Measurements from ENCODE around the gene DDC. TPM values are rescaled to one million over a fixed set of nuclear protein-coding genes. Genes with fewer than 3 reads are reported as not detected.
"Not testable (repeated sequence)": the region's sequence is repeated elsewhere in the genome, so short reads cannot be mapped to it uniquely, and the experiment has no call there.

DDC gene
- total and polyA plus RNA-seq, 2 donors (not counting 1 experiment from before 2014, with no cell fraction given): not detected

DNA sequence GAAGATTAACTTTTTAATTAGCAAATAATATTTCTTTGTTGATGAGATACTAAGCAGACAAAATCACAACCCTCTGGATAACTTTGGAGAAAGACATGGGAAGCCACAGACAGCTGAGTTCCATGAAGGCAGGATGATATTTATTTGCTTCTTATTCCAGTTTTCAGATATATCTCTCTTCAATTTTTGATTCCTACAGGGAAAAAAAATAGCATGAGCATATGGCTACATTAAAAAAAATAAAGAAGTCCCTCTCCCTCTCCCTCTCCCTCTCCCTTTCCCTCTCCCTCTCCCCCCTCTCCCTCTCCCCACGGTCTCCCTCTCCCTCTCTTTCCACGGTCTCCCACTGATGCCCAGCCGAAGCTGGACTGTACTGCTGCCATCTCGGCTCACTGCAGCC is 106.6 kb downstream of the DDC start:
- CTCF ChIA-PET: interaction anchor here (0.7 kb wide), 1 partner anchor 50 kb away, joined by 3 read pairs; no protein-coding TSS in a partner anchor
- H3K4me2 ChIP-seq (replicated peaks; ENCODE audit: low read depth, low read length, poor library complexity, severe bottlenecking); H3K4me1 Mint-ChIP-seq; H3K27ac ChIP-seq (ENCODE audit: low read length in 2 of 2); H3K9ac ChIP-seq (ENCODE audit: low read length); H3K4me3 ChIP-seq (ENCODE audit: control extremely low read depth in 1 of 5, extremely low read depth in 1 of 5, insufficient read depth in 1 of 5, low read depth in 2 of 5, low read length in 4 of 5); H3K4me1 ChIP-seq (ENCODE audit: control insufficient read depth in 2 of 2, insufficient read depth in 2 of 2, low read length in 2 of 2); H3K4me3 Mint-ChIP-seq; H4K20me1 ChIP-seq (ENCODE audit: control insufficient read depth, insufficient read depth, low read length, poor library complexity, severe bottlenecking); intact Hi-C loops (cut with micrococcal nuclease); H3K27me3 Mint-ChIP-seq; ATAC-seq (ENCODE audit: low read depth); H3K27me3 ChIP-seq (replicated peaks in 1 of 4; ENCODE audit: control extremely low read depth in 1 of 4, control insufficient read depth in 3 of 4, insufficient read depth in 4 of 4, low read length in 3 of 4); H2AFZ ChIP-seq (ENCODE audit: insufficient read depth, low read depth, low read length, poor library complexity, severe bottlenecking); H3K79me2 ChIP-seq (ENCODE audit: control insufficient read depth, insufficient read depth, low read length); H3K27ac Mint-ChIP-seq; H3K9me3 ChIP-seq (ENCODE audit: control extremely low read depth in 1 of 3, control insufficient read depth in 2 of 3, insufficient read depth in 1 of 3, low read length in 2 of 3); POLR2A ChIA-PET; H3K36me3 ChIP-seq (replicated peaks in 1 of 2; ENCODE audit: control extremely low read depth in 1 of 2, control insufficient read depth in 1 of 2, extremely low read depth in 1 of 2, insufficient read depth in 2 of 2, low read length in 1 of 2); H3K9me3 Mint-ChIP-seq (ENCODE audit: insufficient read depth); DNase-seq: not testable (repeated sequence)
- WGBS (ENCODE audit: insufficient coverage): no CpG with 5 or more reads among the region's 4 CpGs

DNA sequence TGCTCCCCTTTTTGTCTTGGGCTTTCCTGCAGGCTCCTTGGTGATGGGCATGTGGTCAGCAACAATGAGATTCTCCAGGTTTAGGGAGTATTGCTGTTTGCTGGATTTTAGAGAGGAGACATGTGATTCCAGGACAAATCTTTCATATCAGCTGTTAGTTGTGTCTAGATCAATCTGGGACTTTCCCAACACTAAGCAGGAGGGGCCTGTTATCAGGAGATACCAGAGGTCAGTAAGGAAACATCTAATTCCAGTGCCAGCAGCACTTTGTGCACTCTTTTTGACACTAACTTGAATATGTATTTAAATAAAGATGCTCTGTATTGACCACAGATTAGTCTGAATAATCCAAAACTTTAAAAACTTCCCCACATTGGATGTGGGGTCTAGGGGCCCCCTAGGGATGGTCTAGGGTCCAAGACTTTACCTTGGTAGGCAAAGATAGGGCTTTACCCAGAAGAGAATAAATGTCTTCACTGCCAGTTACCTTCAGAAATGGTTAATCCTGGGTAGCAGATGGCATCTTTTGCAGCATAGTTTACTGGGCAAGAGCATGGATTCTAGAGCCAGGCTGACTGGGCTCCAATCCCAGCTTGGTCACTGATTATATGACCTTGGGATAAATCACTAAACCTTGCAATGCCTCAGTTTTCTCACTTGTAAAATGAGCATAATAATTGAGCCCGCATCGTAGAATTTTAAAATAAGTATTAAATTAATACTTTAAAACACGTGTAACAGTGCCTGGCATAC is 108.7 kb downstream of the DDC start:
- H3K9ac ChIP-seq (ENCODE audit: low read length): no peak overlapping the region
- no peak for DNase-seq
- no peaks in the 10 kb centered on the region for H4K20me1 ChIP-seq (ENCODE audit: control insufficient read depth, insufficient read depth, low read length, poor library complexity, severe bottlenecking)
- no peaks in the 10 kb centered on the region for H3K36me3 ChIP-seq (replicated peaks in 1 of 2; ENCODE audit: control extremely low read depth in 1 of 2, control insufficient read depth in 1 of 2, extremely low read depth in 1 of 2, insufficient read depth in 2 of 2, low read length in 1 of 2)
- WGBS (ENCODE audit: insufficient coverage): no CpG with 5 or more reads among the region's 3 CpGs
- POLR2A ChIA-PET: no interaction called here
- TF ChIP-seq, protein P1, sequence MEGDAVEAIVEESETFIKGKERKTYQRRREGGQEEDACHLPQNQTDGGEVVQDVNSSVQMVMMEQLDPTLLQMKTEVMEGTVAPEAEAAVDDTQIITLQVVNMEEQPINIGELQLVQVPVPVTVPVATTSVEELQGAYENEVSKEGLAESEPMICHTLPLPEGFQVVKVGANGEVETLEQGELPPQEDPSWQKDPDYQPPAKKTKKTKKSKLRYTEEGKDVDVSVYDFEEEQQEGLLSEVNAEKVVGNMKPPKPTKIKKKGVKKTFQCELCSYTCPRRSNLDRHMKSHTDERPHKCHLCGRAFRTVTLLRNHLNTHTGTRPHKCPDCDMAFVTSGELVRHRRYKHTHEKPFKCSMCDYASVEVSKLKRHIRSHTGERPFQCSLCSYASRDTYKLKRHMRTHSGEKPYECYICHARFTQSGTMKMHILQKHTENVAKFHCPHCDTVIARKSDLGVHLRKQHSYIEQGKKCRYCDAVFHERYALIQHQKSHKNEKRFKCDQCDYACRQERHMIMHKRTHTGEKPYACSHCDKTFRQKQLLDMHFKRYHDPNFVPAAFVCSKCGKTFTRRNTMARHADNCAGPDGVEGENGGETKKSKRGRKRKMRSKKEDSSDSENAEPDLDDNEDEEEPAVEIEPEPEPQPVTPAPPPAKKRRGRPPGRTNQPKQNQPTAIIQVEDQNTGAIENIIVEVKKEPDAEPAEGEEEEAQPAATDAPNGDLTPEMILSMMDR (IDR thresholded peaks at IDR 0.05): no peak
- TF ChIP-seq EZH2 (IDR thresholded peaks at IDR 0.05; ENCODE audit: borderline replicate concordance, insufficient read depth, low read depth, low read length, poor library complexity, severe bottlenecking): no peak
- Mint-ChIP-seq H3K27ac (no peak overlapping the region), H3K4me1 (peaks cover 2% of the 10 kb centered on the region), H3K9me3 (ENCODE audit: insufficient read depth) (no peaks in the 10 kb centered on the region), H3K27me3 (peaks cover 6% of the 10 kb centered on the region), H3K4me3 (no peak overlapping the region)
- no peak for ATAC-seq (ENCODE audit: low read depth)
- no peak overlapping the region for H3K4me2 ChIP-seq (replicated peaks; ENCODE audit: low read depth, low read length, poor library complexity, severe bottlenecking)
- CTCF ChIA-PET: no interaction called here
- peaks cover 0 to 3% (median 0%) of the 10 kb centered on the region in 4 experiments for H3K27me3 ChIP-seq (replicated peaks in 1 of 4; ENCODE audit: control extremely low read depth in 1 of 4, control insufficient read depth in 3 of 4, insufficient read depth in 4 of 4, low read length in 3 of 4)
- H3K9me3 ChIP-seq (ENCODE audit: control extremely low read depth in 1 of 3, control insufficient read depth in 2 of 3, insufficient read depth in 1 of 3, low read length in 2 of 3): no peaks in the 10 kb centered on the region
- no peak overlapping the region for H3K27ac ChIP-seq (ENCODE audit: low read length in 2 of 2)
- H3K4me1 ChIP-seq (ENCODE audit: control insufficient read depth in 2 of 2, insufficient read depth in 2 of 2, low read length in 2 of 2): no peaks in the 10 kb centered on the region
- H3K79me2 ChIP-seq (ENCODE audit: control insufficient read depth, insufficient read depth, low read length): no peaks in the 10 kb centered on the region
- H3K4me3 ChIP-seq (ENCODE audit: control extremely low read depth in 1 of 5, extremely low read depth in 1 of 5, insufficient read depth in 1 of 5, low read depth in 2 of 5, low read length in 4 of 5): no peak overlapping the region
- intact Hi-C loops (cut with micrococcal nuclease): no loop called here
- H2AFZ ChIP-seq (ENCODE audit: insufficient read depth, low read depth, low read length, poor library complexity, severe bottlenecking): no peak overlapping the region
